GM12874 (cell line): ENCODE data around the gene ZBTB22.
A peak's percentile ranks its signal among the peaks of the same experiment; 100 is the strongest.

Source experiments
- CTCF ChIP-seq: IDR thresholded peaks from 2 replicates; pipeline ENCODE4 v1.5.1; 2011; ENCODE audit warnings: low read depth, mild to moderate bottlenecking, control low read depth, low read length, moderate library complexity; ENCODE audit not compliant: insufficient read depth

Gene ZBTB22, protein sequence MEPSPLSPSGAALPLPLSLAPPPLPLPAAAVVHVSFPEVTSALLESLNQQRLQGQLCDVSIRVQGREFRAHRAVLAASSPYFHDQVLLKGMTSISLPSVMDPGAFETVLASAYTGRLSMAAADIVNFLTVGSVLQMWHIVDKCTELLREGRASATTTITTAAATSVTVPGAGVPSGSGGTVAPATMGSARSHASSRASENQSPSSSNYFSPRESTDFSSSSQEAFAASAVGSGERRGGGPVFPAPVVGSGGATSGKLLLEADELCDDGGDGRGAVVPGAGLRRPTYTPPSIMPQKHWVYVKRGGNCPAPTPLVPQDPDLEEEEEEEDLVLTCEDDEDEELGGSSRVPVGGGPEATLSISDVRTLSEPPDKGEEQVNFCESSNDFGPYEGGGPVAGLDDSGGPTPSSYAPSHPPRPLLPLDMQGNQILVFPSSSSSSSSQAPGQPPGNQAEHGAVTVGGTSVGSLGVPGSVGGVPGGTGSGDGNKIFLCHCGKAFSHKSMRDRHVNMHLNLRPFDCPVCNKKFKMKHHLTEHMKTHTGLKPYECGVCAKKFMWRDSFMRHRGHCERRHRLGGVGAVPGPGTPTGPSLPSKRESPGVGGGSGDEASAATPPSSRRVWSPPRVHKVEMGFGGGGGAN

DNA sequence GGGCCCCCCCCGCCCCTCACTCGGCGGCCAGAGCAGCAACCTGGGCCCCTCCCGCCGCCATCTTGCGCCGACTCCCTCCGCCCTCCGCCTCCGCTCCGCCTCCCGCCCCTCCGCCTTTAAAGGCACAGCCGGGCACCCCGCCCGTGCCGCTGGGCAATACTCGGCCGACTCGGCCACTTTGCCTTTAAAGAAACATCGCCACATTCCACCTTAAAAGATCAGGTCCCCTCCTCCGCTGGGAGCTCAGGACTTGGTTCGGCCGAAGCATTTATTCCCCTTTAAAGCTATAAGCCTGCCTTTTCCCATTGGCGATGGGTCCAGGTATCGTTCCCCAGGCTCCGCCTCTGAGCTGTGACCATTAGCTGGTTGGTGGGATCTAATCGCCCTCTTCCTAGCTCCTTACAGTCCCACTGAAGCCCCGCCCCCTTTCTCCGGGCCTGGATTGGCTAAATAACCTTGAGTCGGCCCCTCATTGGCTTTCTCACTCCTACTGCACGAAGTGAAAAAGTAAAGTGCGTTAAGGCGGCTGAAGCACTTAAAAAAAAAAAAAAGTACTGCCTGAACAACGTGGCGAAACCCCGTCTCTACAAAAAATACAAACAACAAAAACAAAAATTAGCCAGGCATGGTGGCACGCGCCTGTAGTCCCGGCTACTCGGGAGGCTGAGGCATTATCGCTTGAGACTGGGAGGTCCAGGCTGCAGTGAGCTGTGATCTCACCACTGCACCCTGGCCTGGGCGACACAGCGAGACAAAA is at the start of gene ZBTB22:
ZBTB22 (minus strand) TSS at position 76 of the 757 bp plus-strand sequence. CDS start 828 bp downstream, outside the sequence.
- TF ChIP-seq CTCF, result no peak

DNA sequence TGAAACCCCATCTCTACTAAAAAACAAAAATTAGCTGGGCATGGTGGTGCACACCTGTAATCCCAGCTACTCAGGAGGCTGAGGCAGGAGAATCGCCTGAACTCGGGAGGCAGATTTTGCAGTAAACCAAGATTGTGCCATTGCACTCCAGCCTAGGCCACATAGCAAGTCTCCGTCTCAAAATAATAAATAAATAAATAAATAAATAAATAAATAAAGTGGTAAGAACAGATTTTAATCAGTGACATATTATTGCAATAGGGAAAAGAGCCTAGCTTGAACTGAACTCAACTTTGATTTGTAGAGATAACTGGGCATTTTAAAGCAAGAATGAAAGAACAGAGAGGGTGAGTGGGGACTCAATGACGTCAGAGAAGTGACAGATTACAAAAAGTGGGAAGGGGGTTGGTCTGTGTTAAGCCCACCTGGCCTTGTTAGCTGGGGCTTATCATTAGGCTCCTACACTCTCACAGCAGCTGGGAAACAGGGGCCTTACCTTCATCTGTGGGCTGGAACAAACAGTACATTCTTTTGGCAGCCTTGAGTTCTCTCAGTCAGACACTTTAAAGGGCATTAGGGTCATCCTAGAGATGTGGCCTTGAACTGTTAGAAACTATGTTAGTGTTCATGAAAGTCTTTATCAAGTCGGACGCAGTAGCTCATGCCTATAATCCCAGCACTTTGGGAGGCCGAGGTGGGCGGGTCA is 49.6 kb upstream of the ZBTB22 start:
- TF ChIP-seq CTCF, result no peak

- TF ChIP-seq CTCF, result no peak
Measured at GRCh38 chr6:33359331-33359730, 41.8 kb upstream of the ZBTB22 start.

DNA sequence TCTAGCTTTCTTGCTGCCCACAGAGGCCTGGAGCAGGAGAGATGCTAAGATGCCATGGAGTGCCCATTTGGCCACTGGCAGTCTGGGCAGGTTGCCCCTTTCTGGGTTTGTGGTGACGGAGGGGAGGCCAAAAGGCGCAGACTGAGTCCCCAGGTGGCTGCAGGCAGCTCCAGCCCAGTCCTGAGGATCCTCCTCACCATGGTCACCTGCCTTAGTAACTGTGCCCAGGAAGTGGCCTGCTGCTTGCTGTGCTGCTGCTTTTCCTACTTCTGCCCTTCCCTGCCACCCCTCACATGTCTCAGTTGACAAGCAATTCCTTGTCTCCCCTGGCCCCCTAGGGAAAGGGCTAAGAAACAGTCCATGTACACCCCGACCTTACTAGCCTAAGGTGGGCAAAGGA is 38.8 kb upstream of the ZBTB22 start:
- TF ChIP-seq CTCF, result no peak

GRCh38 chr6:33347816-33348215 is 30.3 kb upstream of the ZBTB22 start:
- TF ChIP-seq CTCF, result no peak

DNA sequence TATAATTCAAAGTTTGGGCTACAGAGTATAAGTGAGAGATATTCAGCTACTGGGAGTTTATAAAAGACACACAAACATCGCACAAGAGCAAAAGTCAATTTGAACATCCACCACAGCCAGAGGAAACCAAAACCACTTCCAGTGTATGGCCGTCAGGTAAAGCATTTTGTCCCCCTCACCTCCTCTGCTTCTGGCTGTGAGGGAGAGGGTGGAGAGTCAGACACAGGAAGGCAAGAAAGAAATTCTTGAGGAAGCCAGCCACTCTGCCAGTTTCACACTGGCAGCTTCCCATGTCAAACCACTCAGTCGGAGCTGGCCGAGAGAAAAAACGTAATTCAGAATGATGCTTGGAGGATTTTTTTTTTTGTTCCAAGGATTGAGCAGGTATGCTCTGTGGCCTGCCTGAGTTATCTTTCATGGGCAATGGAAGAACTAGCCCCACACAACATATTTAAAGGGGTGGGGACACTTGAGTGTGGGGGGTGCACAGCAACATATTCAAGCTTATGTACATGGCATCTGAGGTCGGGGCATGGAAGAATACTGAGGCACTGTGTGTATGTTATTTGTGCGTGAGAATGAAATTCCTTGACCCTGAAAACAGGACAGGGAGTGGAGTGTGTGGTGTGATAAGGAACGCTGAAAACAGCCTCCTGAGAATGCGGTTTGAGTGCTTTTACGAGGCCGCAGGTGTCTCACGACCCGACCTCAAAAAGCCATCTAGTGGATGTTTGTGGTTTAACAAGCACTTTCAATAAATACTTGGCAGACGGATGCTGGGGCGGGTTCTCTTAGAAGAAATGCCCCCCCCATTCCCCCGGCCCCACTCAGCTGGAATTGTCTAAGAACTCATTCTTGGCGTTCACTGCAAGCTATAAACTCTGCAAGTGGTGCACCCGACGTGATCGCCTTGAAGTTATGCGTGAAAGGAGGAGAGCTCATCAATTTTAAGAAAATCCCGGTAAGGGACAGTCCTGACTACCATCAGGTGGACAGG is 27.5 kb upstream of the ZBTB22 start:
- peak; percentile 63 for TF ChIP-seq CTCF
